B cell (primary cell): Measurements from ENCODE around the gene DHDDS. TPM values are rescaled to one million over a fixed set of nuclear protein-coding genes. Genes with fewer than 3 reads are reported as not detected.

ENCODE experiments used
- ATAC-seq: fragments of 200-7000 bp; cut with Tn5 transposase; one replicate; pipeline ENCODE4 v1.10.0; 2021; ENCODE audit warnings: low read depth, mild to moderate bottlenecking, moderate number of reproducible peaks, moderate library complexity
- CTCF ChIA-PET: fragments of 350-600 bp; sonication (Branson Sonifier 250); formaldehyde crosslinking; loops from one replicate; lab custom pipeline; 2021; ENCODE audit warnings: antibody characterized with exemption, inconsistent platforms; lab: Charles Lee
- POLR2A ChIA-PET: fragments of 350-600 bp; sonication (Branson Sonifier 250); formaldehyde crosslinking; loops from one replicate; lab custom pipeline; 2021; ENCODE audit warnings: antibody characterized with exemption; lab: Charles Lee
- DNase-seq: peaks from one replicate; pipeline ENCODE4 v3.0.0; 2013
- H2AFZ ChIP-seq: 2 replicates; pipeline ENCODE4 v1.6.1; 2012; ENCODE audit warnings: mild to moderate bottlenecking, low read depth, low read length; ENCODE audit not compliant: insufficient read depth, poor library complexity, severe bottlenecking
- H3K27ac ChIP-seq, 2 donors: 1 replicate in 1 of 2; 2 replicates in 1 of 2; pipeline ENCODE4 v1.5.1; 2012 to 2013; ENCODE audit warnings: low read length in 2 of 2, mild to moderate bottlenecking in 2 of 2, moderate library complexity in 1 of 2
- H3K27me3 ChIP-seq, 4 experiments: fragments of 200-600 bp in 1 of 4; sonication (generic) in 1 of 4; replicated peaks in 1 of 4; 1 replicate in 2 of 4; 2 replicates in 2 of 4; pipeline versions ENCODE4 v1.6.1 to v1.7.0; 2013 to 2016; ENCODE audit warnings: low read length in 3 of 4, mild to moderate bottlenecking in 2 of 4, mixed read lengths in 1 of 4, moderate library complexity in 1 of 4; ENCODE audit not compliant: insufficient read depth in 4 of 4, control insufficient read depth in 3 of 4; ENCODE audit errors: control extremely low read depth in 1 of 4
- H3K36me3 ChIP-seq, 2 experiments: replicated peaks in 1 of 2; 1 replicate in 1 of 2; 2 replicates in 1 of 2; pipeline versions ENCODE4 v1.6.1 to v1.7.1; 2013; ENCODE audit warnings: low read length in 1 of 2; ENCODE audit not compliant: insufficient read depth in 2 of 2, control insufficient read depth in 1 of 2; ENCODE audit errors: control extremely low read depth in 1 of 2, extremely low read depth in 1 of 2
- H3K4me1 ChIP-seq, 2 donors: fragments of 200-600 bp in 1 of 2; sonication (generic) in 1 of 2; 1 replicate in 1 of 2; 2 replicates in 1 of 2; pipeline versions ENCODE4 v1.5.1 to v1.6.1; 2013 to 2017; ENCODE audit warnings: low read length in 2 of 2; ENCODE audit not compliant: control insufficient read depth in 2 of 2, insufficient read depth in 2 of 2
- H3K4me2 ChIP-seq: replicated peaks from 2 replicates; pipeline ENCODE3; 2012; ENCODE audit warnings: mild to moderate bottlenecking, low read depth, low read length; ENCODE audit not compliant: poor library complexity, severe bottlenecking
- H3K4me3 ChIP-seq, 5 experiments: fragments of 200-600 bp in 1 of 5; sonication (generic) in 1 of 5; 1 replicate in 3 of 5; 2 replicates in 2 of 5; pipeline versions ENCODE4 v1.5.1 to v1.7.0; 2011 to 2016; ENCODE audit warnings: low read length in 4 of 5, mild to moderate bottlenecking in 4 of 5, low read depth in 2 of 5, control low read depth in 1 of 5, moderate library complexity in 1 of 5; ENCODE audit not compliant: insufficient read depth in 1 of 5; ENCODE audit errors: control extremely low read depth in 1 of 5, extremely low read depth in 1 of 5
- H3K79me2 ChIP-seq: fragments of 200-600 bp; sonication (generic); one replicate; pipeline ENCODE4 v1.6.0; 2016; ENCODE audit warnings: low read length; ENCODE audit not compliant: control insufficient read depth, insufficient read depth
- H3K9ac ChIP-seq: fragments of 200-600 bp; sonication (generic); 2 replicates; pipeline ENCODE4 v1.6.1; 2017; ENCODE audit warnings: mild to moderate bottlenecking, low read length, moderate library complexity
- H3K9me3 ChIP-seq, 3 donors: one replicate each; pipeline versions ENCODE4 v1.6.1 to v1.7.1; 2013; ENCODE audit warnings: low read length in 2 of 3; ENCODE audit not compliant: control insufficient read depth in 2 of 3, insufficient read depth in 1 of 3; ENCODE audit errors: control extremely low read depth in 1 of 3
- H4K20me1 ChIP-seq: 2 replicates; pipeline ENCODE4 v1.6.0; 2012; ENCODE audit warnings: mild to moderate bottlenecking, low read length; ENCODE audit not compliant: insufficient read depth, control insufficient read depth, poor library complexity, severe bottlenecking
- H3K27ac Mint-ChIP-seq: one replicate; pipeline ENCODE4 v1.8.0; 2021; ENCODE audit warnings: mixed read lengths
- H3K27me3 Mint-ChIP-seq: one replicate; pipeline ENCODE4 v1.8.0; 2021; ENCODE audit warnings: mixed read lengths
- H3K4me1 Mint-ChIP-seq: one replicate; pipeline ENCODE4 v1.8.0; 2021; ENCODE audit warnings: mixed read lengths
- H3K4me3 Mint-ChIP-seq: one replicate; pipeline ENCODE4 v1.8.0; 2021; ENCODE audit warnings: mixed read lengths
- H3K9me3 Mint-ChIP-seq: one replicate; pipeline ENCODE4 v1.8.0; 2022; ENCODE audit warnings: mixed read lengths; ENCODE audit not compliant: insufficient read depth
- CTCF ChIP-seq: fragments of 200-600 bp; IDR thresholded peaks from one replicate; pipeline ENCODE4 v1.8.0; 2022; ENCODE audit warnings: antibody characterized with exemption, mild to moderate bottlenecking
- EZH2 ChIP-seq: IDR thresholded peaks from 2 replicates; pipeline ENCODE4 v1.6.1; 2012; ENCODE audit warnings: borderline replicate concordance, low read depth, mild to moderate bottlenecking, moderate library complexity, low read length; ENCODE audit not compliant: insufficient read depth, poor library complexity, severe bottlenecking
- WGBS: methylation state at CpG from one replicate; pipeline ENCODE4 v1.1.5; 2013; ENCODE audit warnings: missing lambda C conversion rate; ENCODE audit not compliant: insufficient coverage; 5-methylcytosine and 5-hydroxymethylcytosine counted together
- intact Hi-C: fragments of 100-400 bp; cut with micrococcal nuclease; formaldehyde crosslinking; loops from one replicate; pipeline ENCODE4 v1.10.0; 2022
- polyA plus RNA-seq: library from polyadenylated mRNA; depleted of rRNA; stranded (reverse); fragments of >200 nt; gene quantifications from 2 replicates; pipeline ENCODE4 v1.2.3, GENCODE V29; 2012
- total RNA-seq, 2 donors: library from RNA; stranded (reverse); fragments of 120-200 nt in 1 of 2; gene quantifications; 1 replicate in 1 of 2; 2 replicates in 1 of 2; pipeline versions ENCODE4 v1.2.3 to v1.2.4, GENCODE V29; 2013 to 2022

DHDDS gene
- total and polyA plus RNA-seq, 2 donors (not counting 1 experiment from before 2014, with no cell fraction given) = 20.4 to 54.2 TPM

GRCh38 chr1:26410706-26411623 is 21.2 kb upstream of the DHDDS start, which contains the start of gene LIN28A:
LIN28A (plus strand) TSS chr1:26410817; CDS start chr1:26410892, 75 bp downstream.
- Mint-ChIP-seq H3K27me3 (peaks cover 66% of the 10 kb centered on the region), H3K4me3 (no peak within 1 kb of the TSS), H3K4me1 (peaks cover 15% of the 10 kb centered on the region), H3K27ac (no peak within 1 kb of the TSS), H3K9me3 (no peaks in the 10 kb centered on the region)
- H3K27me3 ChIP-seq = peaks cover 0 to 60% (median 42%) of the 10 kb centered on the region in 4 experiments
- 11% methylated on average over 68 of the region's 70 CpGs for WGBS
- no peaks in the 10 kb centered on the region for H3K79me2 ChIP-seq
- no peaks in the 10 kb centered on the region for H3K36me3 ChIP-seq
- no peak within 1 kb of the TSS for H3K9ac ChIP-seq
- H2AFZ ChIP-seq = no peak within 1 kb of the TSS
- no peak within 1 kb of the TSS for H3K27ac ChIP-seq
- peak within 1 kb of the TSS; percentile 60 for H3K4me2 ChIP-seq
- intact Hi-C loops = no loop called here
- ATAC-seq = no peak
- TF ChIP-seq CTCF (no peak), EZH2 (peak; percentile 32)
- H3K4me3 ChIP-seq = no peak within 1 kb of the TSS
- no peaks in the 10 kb centered on the region for H4K20me1 ChIP-seq
- peak; percentile 24 for DNase-seq
- ChIA-PET CTCF (no interaction called here), POLR2A (no interaction called here)
- H3K9me3 ChIP-seq = peaks cover 0 to 34% (median 0%) of the 10 kb centered on the region in 3 donors
- H3K4me1 ChIP-seq = peaks cover 17 to 18% of the 10 kb centered on the region in 2 donors

GRCh38 chr1:26411624-26412074 is 20.5 kb upstream of the DHDDS start:
- CTCF ChIA-PET = no interaction called here
- H3K27me3 ChIP-seq = peaks cover 0 to 60% (median 44%) of the 10 kb centered on the region in 4 experiments
- no peaks in the 10 kb centered on the region for H3K9me3 Mint-ChIP-seq

More at GRCh38 chr1:26411624-26412074, 20.5 kb upstream of the DHDDS start:
- ATAC-seq (no peak), DNase-seq (no peak)
- POLR2A ChIA-PET = no interaction called here
- H3K27ac ChIP-seq = no peak overlapping the region
- no peak overlapping the region for H3K9ac ChIP-seq
- WGBS = 25% methylated on average over 11 of the region's 20 CpGs
- Mint-ChIP-seq H3K27me3 (peaks cover 65% of the 10 kb centered on the region), H3K4me1 (peaks cover 15% of the 10 kb centered on the region), H3K4me3 (no peak overlapping the region), H3K27ac (no peak overlapping the region)
- peaks cover 17 to 18% of the 10 kb centered on the region in 2 donors for H3K4me1 ChIP-seq
- no peaks in the 10 kb centered on the region for H3K79me2 ChIP-seq
- H3K9me3 ChIP-seq = peaks cover 0 to 34% (median 0%) of the 10 kb centered on the region in 3 donors
- no peak for TF ChIP-seq EZH2
- no peak for TF ChIP-seq CTCF
- H3K36me3 ChIP-seq = no peaks in the 10 kb centered on the region
- intact Hi-C loops = no loop called here
- no peak overlapping the region for H3K4me3 ChIP-seq
- H3K4me2 ChIP-seq = no peak overlapping the region
- H2AFZ ChIP-seq = no peak overlapping the region
- no peaks in the 10 kb centered on the region for H4K20me1 ChIP-seq
